Measurements from ENCODE around the gene CLSTN1. TPM values are rescaled to one million over a fixed set of nuclear protein-coding genes. Genes with fewer than 3 reads are reported as not detected.

The CLSTN1 gene
- total RNA-seq, 1 donor from 2014 or later: 54.9 TPM

DNA sequence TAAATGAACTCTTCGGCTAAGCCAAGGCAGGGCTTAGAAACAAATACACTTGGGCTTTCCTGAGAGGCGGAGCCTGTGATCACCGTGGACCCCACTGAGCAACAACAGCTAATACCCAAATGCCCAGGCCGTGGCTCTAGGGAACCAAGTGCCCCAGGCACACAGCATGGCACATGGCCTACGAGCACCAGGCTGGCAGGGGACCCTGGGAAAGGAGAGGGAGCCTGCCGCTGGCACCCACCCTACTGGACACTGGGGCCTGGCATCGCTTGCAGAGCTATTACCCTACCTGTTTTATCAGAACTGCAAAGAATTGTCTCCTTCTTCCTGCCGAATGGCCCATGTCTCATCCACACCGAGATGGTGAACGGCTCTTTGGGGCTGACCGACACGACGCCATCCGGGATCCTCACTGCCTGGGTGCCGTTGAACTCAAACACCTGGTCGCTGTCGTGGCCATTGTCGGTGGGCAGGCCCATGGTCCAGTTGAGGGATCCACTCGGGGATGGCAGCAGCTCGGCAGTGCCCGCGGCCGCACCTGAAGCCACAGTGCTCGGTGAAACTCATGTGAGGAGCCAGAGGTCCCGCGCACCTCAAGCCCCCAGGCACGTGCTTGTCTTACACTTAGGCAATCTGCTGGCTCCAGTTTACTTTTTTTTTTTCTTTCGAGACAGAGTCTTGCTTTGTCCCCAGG, 79.5 kb downstream of the CLSTN1 start:
- intact Hi-C loops (cut with micrococcal nuclease): no loop called here
- no peak for ATAC-seq
- DNase-seq: no peak

DNA sequence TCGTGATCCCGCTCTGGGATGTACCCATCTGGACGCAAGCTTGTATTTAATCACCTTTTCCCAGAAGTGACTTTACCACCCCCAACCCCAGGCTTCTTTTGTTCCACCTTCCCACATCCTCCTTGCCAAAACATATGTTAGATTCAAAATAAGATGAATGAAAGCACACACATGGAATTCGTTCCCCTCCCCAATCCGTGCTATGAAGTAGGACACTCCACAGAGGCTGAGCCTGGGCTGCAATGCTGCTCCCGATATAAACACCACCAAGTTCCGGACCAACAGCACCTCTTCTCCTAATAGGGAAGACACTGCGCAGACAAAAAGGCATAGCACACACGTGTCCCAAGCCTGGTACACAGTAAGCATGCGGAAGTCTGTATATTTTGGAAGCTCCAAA, 86.1 kb downstream of the CLSTN1 start:
- DNase-seq (no peak), ATAC-seq (no peak)
- intact Hi-C loops (cut with micrococcal nuclease): no loop called here

DNA sequence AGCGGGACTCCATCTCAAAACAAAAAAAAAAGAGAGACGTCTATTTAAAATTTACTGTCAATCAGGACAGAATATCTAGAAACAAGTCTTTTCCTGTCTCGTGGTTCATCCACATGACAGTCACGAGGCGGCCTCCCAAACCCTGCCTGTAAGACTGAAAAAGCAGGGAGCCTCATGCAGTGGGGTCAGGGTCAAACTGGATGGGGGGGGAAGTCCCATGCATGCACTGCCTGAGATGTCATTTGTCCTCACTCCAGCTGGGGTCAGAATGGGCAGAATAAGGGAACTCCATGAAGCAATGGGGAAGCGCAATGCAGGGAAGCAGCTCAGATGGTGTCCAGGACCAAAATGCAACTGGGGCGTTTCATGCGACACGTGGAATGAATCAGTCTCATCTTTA, 86.7 kb downstream of the CLSTN1 start:
- intact Hi-C loops (cut with micrococcal nuclease): no loop called here
- DNase-seq (no peak), ATAC-seq (no peak)

DNA sequence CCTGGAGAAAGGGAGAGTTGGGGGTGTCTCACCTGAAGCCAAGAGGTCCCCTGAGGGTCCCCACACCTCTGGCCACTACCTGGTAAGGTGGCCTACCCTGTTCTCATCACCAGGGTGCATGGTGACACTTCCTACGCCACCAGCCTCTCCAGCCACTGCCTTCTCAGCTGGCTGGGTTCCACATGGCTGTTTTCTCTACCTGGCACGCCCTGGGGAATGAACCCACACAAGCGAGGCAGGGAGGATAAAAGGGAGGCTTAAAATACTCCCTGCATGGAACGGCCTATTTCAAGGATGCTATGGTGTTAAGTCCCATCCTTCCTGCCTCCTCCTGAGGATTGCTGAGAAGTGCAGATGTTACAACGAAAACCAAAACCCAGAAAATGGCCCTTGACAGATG, 87.5 kb downstream of the CLSTN1 start:
- intact Hi-C loops (cut with micrococcal nuclease): no loop called here
- ATAC-seq (no peak), DNase-seq (no peak)

DNA sequence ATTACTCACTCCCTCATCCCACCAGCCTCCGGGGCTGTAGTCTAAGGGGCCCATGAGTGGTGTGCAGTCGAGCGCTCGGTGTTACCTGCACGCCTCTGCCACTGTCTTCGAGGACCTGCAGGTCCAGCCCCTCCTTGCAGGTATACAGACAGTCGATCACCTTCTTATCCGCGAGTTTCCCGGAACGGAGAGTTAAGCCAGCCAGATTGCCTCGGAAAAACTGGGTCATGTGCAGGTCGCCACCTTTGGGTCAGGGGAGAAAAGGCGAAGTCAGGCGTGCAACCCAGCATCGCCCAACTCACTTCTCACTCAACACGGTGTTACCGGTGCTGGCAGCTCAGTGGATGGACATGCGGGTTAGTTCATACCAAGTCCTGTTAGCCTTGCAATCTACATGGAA, 88.0 kb downstream of the CLSTN1 start:
- intact Hi-C loops (cut with micrococcal nuclease): no loop called here
- DNase-seq (no peak), ATAC-seq (no peak)

DNA sequence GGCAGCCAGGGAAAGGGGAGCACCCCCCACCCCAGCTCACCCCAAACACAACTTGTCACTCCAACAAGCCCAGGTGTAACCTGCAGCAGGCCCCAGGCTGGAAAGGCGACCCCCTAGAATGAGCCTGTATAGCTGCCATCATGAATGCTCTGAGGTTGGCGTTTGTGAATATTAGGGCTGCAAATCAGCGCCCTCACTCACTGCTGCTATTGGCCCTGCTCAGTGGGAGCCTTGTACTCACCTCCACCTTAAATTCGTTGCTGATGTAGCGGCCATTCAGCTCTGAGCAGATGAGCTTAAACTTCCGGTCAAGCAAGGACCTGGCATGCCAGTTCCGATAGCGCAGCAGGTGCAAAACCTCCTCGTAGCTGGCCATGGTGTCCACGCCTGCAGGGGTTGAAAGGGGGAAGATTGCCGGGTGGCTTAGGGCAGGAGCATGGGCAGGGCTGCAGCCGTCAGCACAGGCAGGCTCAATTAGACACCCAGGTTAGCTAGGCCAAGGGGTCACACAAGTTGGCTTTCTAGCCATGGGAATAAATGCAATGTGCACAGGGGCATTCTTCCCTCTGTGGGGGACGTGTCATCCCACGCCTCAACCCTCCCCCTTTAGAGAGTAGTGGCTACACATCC, 90.5 kb downstream of the CLSTN1 start:
- DNase-seq: peak; percentile 6
- ATAC-seq: no peak
- intact Hi-C loops (cut with micrococcal nuclease): no loop called here

DNA sequence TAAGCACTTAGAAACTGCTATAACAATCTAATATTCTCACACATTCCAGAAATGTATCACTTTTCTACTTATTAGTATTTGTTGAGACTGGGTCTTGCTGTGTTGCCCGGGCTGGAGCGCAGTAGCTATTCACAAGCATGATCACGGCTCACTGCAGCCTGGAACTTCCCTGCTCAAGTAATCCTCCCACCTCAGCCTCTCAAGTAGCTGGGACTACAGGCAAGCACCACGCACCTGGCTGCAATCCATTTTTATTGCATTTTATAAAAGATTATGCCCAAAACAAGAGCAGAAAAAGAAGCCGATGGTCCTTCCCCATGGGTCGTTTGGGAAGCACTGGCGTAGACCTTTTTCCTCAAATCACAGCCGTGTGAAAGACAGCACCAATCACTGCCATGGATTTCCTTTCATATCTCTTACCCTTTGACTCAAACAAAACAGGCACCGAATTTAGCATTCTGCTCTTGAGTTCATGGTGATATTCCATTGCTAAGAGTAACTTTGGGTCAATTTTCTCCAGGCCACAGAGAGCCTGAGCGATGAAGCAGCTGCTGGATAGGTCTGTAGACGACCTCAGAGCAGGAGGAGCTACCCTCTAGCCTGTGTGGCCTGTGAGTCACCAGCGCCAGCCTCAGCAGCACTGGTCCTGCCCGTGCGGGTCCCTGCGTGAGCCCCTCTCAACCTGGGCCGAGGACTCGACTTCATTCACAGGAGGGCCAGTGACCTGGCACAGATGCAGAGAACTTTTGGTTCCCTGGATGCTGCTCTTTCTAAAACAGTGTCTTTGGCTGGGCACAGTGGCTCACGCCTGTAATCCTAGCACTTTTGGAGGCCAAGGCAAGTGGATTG, 91.4 kb downstream of the CLSTN1 start:
- ATAC-seq: no peak
- no peak for DNase-seq
- intact Hi-C loops (cut with micrococcal nuclease): no loop called here

DNA sequence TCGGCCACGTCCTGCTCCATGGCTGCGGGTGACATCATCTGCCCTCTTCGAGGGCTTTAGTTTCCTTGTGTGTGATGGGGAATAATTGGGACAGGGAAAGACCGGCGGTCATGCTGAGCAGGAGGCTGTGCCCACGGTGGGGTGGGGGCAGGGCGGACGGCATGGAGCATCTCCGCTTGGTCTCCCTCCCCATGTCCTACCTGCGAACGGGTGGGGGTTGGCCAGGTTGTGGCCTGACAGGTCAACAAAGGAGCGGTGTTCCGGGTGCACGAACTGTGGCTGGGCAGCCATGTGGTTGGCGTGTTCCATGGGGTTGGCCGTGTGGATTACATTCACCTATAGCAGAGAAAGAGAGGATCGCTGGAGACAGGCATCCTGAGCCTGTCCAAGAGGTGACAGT, 92.2 kb downstream of the CLSTN1 start:
- intact Hi-C loops (cut with micrococcal nuclease): no loop called here
- no peak for DNase-seq

DNA sequence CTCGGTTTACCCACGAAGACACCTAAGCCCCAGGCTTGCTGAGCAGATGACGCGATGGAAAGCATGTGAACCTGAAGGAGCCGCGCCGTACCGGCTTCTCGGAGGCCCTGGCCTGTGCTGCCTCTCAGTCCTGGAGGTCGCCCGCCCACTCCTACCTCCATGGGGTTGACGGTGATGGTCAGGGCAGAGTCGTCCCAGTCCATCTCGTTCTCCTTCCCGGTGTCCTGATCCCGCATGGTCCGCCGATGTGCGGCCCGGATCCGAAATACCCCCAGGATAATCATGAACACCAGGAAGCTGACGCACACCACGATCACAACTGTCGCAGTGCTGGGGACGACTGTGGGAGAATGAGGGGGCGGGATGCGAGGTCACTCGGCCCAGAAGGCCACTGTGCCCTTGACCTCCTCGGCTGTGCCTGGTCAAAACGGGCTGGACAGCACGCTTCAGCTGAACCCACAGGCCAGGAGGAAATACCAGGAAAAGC, 92.7 kb downstream of the CLSTN1 start:
- DNase-seq (no peak), ATAC-seq (no peak)
- intact Hi-C loops (cut with micrococcal nuclease): no loop called here

More for the DNA sequence above, 92.2 kb downstream of the CLSTN1 start:
- ATAC-seq: no peak

DNA sequence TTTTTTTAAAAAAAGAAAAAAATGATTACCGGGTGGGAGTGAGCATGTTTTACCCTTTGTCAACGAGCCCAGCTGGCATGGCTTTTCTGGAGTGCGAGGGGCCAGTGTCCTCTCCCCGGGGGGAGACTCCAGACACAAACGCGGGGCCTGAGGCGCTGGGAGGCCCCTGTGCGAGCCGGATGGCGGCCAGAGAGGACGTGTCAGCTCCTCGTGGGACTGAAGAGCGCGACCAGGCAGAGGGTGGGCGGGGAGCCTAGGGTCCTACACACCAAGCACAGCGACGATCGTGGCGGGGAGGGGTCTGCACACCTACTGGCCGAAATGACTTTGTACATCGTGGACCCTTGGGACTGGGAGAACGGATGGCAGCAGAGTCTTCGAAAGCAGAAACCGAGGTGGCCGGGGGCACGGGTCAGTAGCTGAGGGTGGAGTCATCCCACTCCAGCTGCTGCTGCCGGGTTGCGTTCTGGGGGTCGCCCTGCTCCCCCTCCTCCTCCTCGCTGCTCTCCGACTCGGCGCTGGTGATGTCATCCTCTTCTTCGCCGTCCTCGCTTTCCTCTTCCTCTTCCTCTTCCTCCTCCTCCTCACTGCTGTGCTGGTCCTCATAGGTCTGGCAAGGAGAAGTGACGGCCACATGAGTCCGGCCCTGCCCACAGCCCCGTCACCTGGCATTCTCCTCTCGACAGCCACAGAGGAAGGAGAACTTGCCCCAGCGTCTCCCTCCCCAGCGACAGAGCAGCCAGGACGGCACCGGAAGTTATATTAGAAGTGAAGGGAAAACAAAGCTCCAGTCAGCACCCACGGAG, 93.5 kb downstream of the CLSTN1 start:
- intact Hi-C loops (cut with micrococcal nuclease): no loop called here
- ATAC-seq (peak; percentile 67), DNase-seq (peak; percentile 60)

DNA sequence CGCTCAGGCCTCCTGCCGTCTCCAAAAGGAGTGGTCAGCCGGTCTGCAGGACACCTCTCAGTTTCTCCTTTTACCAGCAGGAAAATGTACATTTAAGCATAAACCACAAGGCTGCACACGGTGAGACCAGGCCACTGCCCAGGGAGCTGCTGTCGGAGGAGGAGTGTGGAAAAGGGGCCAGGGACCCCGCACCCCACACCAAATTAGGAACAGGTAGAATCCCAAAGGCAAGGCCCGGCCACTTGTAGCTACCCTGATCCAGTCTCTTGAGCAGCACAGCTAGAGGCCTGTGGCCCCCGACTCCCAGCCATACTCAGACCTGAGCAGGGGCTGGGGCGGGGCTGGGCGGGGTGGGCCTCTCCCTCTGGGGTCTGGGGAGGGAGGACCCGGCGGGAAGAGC, 94.2 kb downstream of the CLSTN1 start:
- no peak for DNase-seq
- intact Hi-C loops (cut with micrococcal nuclease): no loop called here
- ATAC-seq: no peak

DNA sequence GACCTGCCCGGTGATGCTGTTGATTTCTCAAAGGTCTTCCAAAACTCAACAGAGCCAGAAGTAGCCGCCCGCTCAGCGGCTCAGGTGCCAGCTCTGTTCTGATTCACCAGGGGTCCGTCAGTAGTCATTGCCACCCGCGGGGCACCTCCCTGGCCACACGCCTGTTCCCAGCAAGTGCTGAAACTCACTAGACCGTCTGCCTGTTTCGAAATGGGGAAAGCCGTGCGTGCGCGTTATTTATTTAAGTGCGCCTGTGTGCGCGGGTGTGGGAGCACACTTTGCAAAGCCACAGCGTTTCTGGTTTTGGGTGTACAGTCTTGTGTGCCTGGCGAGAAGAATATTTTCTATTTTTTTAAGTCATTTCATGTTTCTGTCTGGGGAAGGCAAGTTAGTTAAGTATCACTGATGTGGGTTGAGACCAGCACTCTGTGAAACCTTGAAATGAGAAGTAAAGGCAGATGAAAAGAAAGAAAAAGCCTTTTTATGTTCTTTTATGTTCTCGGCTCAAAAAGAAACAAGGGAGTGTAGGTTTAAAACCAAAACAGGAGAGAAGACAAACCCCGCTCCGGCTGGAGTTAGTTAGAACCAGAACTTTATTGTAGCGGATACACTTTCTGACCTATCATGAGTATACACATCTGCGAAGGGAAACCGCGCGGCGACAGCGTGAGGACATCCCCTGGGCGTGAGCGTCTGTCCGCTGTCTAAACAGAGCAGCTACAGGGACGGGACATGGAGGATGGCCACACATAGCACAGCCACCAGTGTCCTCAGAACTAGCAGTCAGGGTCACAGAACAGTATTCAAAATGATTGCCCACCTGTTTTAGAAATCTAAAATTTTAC, 95.1 kb downstream of the CLSTN1 start:
- intact Hi-C loops (cut with micrococcal nuclease): no loop called here
- ATAC-seq: no peak
- DNase-seq: no peak

DNA sequence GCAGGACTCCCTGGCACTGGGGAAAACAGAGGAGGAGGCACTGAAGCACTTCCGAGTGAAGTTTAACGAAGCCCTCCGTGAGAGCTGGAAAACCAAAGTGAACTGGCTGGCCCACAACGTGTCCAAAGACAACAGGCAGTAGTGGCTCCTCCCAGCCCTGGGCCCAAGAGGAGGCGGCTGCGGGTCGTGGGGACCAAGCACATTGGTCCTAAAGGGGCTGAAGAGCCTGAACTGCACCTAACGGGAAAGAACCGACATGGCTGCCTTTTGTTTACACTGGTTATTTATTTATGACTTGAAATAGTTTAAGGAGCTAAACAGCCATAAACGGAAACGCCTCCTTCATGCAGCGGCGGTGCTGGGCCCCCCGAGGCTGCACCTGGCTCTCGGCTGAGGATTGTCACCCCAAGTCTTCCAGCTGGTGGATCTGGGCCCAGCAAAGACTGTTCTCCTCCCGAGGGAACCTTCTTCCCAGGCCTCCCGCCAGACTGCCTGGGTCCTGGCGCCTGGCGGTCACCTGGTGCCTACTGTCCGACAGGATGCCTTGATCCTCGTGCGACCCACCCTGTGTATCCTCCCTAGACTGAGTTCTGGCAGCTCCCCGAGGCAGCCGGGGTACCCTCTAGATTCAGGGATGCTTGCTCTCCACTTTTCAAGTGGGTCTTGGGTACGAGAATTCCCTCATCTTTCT, 96.7 kb downstream of the CLSTN1 start:
- ATAC-seq (no peak), DNase-seq (no peak)
- intact Hi-C loops (cut with micrococcal nuclease): no loop called here

DNA sequence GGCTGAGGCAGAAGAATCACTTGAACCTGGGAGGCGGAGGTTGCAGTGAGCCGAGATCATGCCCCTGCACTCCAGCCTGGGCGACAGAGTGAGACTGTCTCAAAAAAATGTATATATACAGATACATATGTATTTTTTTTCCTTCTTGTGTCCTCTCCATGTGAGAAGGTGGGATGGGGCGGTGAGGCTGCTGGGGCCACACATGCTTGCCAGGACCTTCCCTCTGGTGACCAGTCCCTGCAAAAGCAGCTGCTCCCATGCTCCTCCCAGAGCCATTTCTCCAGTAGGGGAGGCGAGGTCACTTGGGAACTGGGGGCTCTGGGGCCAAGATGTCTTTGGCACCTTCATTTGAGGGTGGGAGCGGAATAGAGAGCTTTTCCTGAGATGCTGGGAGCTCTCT, 97.4 kb downstream of the CLSTN1 start:
- intact Hi-C loops (cut with micrococcal nuclease): no loop called here
- DNase-seq: no peak
- no peak for ATAC-seq

DNA sequence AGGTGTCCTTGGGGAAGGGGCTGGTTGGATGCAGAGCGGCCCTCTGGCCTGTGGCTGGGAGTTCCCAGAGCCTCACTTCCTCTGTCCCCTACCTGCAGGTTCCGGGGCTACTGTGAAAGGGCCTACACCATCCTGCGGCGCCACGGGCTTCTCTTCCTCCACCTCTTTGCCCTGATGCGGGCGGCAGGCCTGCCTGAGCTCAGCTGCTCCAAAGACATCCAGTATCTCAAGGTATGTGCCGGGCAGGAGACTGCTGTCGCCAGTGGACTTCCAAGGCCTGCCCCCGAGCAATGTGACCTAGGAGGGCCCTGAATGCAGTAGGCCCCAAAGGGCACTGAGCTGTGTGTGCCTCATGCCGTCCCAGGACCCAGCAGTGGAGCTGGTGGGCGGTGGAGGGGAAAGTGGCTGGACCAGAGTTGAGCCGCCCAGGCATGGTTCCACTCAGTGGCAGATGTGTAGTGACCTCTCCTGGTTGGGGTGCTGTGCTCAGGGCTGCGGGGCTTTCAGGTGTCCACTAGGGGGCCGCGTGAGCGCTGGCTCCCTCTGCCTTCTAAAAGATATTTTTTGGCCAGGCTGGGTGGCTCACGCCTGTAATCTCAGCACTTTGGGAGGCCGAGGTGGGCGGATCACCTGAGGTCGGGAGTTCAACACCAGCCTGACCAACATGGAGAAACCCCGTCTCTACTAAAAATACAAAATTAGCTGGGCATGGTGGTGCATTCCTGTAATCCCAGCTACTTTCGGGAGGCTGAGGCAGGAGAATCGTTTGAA, 98.9 kb downstream of the CLSTN1 start:
- peak; percentile 69 for DNase-seq

DNA sequence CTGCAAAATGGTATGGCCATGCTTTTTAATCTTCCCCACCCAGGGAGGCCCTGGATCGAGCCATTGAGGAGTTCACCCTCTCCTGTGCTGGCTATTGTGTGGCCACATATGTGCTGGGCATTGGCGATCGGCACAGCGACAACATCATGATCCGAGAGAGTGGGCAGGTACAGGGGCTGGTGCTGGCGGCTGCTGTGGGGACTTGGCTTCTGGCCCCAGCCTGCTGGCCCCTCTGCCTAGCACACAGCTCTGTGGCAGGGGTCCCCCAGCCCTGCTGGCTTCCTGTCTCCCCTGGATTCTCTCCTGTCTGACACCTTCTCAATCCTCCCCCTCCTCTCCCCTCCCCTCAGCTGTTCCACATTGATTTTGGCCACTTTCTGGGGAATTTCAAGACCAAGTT, 99.8 kb downstream of the CLSTN1 start:
- DNase-seq (no peak), ATAC-seq (no peak)
- intact Hi-C loops (cut with micrococcal nuclease): no loop called here

More for the DNA sequence above, 98.9 kb downstream of the CLSTN1 start:
- intact Hi-C loops (cut with micrococcal nuclease): no loop called here
- ATAC-seq: peak; percentile 62

DNA sequence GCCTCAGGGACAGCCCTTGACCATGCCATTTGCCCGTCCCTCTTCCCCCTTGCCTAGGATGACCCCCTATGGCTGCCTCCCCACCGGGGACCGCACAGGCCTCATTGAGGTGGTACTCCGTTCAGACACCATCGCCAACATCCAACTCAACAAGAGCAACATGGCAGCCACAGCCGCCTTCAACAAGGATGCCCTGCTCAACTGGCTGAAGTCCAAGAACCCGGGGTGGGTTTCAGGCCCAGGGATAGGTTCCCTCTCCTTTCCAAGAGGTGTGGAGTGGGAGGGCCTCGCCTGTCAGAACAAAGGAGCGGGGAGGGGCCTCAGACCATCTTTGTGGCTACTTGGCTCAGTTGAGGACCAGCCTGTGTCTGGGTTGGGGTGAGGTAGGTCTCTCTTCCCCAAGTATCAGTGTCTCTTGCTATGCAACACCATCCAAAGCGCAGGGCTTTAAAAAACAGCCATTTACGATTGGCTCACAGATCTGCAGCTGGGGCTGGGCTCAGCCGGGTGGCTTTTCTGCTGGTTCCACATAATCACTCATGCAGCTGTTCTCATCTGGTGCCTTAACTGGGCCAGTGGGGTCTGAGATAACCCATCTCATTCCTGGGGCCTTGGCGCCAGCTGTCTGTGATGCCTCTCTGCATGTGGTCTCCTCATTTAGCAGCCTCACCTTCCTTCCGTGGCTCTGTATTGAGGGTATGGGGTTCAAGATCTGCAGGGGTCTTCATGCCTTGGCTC, 100.5 kb downstream of the CLSTN1 start:
- intact Hi-C loops (cut with micrococcal nuclease): no loop called here
- ATAC-seq: no peak
- DNase-seq: no peak

Measured in left ventricle myocardium superior (tissue), 1 donor.